Measurements from ENCODE around the gene MYB.
"Not testable (repeated sequence)": the region's sequence is repeated elsewhere in the genome, so short reads cannot be mapped to it uniquely, and the experiment has no call there.

Gene MYB

GRCh38 chr6:135233686-135234491 lies 52.8 kb downstream of the MYB start:
- H3K27me3 ChIP-seq (ENCODE audit: control insufficient read depth, insufficient read depth, low read length): no peaks in the 10 kb centered on the region

GRCh38 chr6:135234492-135234780 lies 53.3 kb downstream of the MYB start:
- Histone ChIP-seq H3K36me3 (ENCODE audit: control insufficient read depth, insufficient read depth, low read length) (no peaks in the 10 kb centered on the region), H3K9ac (ENCODE audit: low read length) (no peak overlapping the region), H3K4me3 (ENCODE audit: low read length) (no peak overlapping the region), H3K27me3 (ENCODE audit: control insufficient read depth, insufficient read depth, low read length) (no peaks in the 10 kb centered on the region), H3K4me1 (ENCODE audit: control insufficient read depth, insufficient read depth, low read length) (no peaks in the 10 kb centered on the region), H3K27ac (ENCODE audit: low read depth, low read length) (no peak overlapping the region)

More at GRCh38 chr6:135233686-135234491, 52.8 kb downstream of the MYB start:
- Histone ChIP-seq H3K9ac (ENCODE audit: low read length) (no peak overlapping the region), H3K4me3 (ENCODE audit: low read length) (no peak overlapping the region), H3K27ac (ENCODE audit: low read depth, low read length) (no peak overlapping the region), H3K36me3 (ENCODE audit: control insufficient read depth, insufficient read depth, low read length) (no peaks in the 10 kb centered on the region), H3K4me1 (ENCODE audit: control insufficient read depth, insufficient read depth, low read length) (no peaks in the 10 kb centered on the region)

- H3K27ac ChIP-seq (ENCODE audit: low read depth, low read length): no peak overlapping the region
- no peak overlapping the region for H3K9ac ChIP-seq (ENCODE audit: low read length)
- H3K4me1 ChIP-seq (ENCODE audit: control insufficient read depth, insufficient read depth, low read length): no peaks in the 10 kb centered on the region
- H3K27me3 ChIP-seq (ENCODE audit: control insufficient read depth, insufficient read depth, low read length): no peaks in the 10 kb centered on the region
- no peaks in the 10 kb centered on the region for H3K36me3 ChIP-seq (ENCODE audit: control insufficient read depth, insufficient read depth, low read length)
- H3K4me3 ChIP-seq (ENCODE audit: low read length): no peak overlapping the region
These were observed 54.6 kb downstream of the MYB start for GRCh38 chr6:135235716-135236115.

GRCh38 chr6:135236319-135236718 lies 55.2 kb downstream of the MYB start:
- H3K27me3 ChIP-seq (ENCODE audit: control insufficient read depth, insufficient read depth, low read length): no peaks in the 10 kb centered on the region
- no peak overlapping the region for H3K4me3 ChIP-seq (ENCODE audit: low read length)
- no peak overlapping the region for H3K9ac ChIP-seq (ENCODE audit: low read length)
- no peaks in the 10 kb centered on the region for H3K36me3 ChIP-seq (ENCODE audit: control insufficient read depth, insufficient read depth, low read length)
- no peaks in the 10 kb centered on the region for H3K4me1 ChIP-seq (ENCODE audit: control insufficient read depth, insufficient read depth, low read length)
- H3K27ac ChIP-seq (ENCODE audit: low read depth, low read length): no peak overlapping the region

- Histone ChIP-seq H3K27ac (ENCODE audit: low read depth, low read length) (no peak overlapping the region), H3K36me3 (ENCODE audit: control insufficient read depth, insufficient read depth, low read length) (no peaks in the 10 kb centered on the region), H3K9ac (ENCODE audit: low read length) (no peak overlapping the region), H3K4me1 (ENCODE audit: control insufficient read depth, insufficient read depth, low read length) (no peaks in the 10 kb centered on the region), H3K4me3 (ENCODE audit: low read length) (no peak overlapping the region), H3K27me3 (ENCODE audit: control insufficient read depth, insufficient read depth, low read length) (no peaks in the 10 kb centered on the region)
These were observed 55.6 kb downstream of the MYB start for GRCh38 chr6:135236732-135237131.

- Histone ChIP-seq H3K27ac (ENCODE audit: low read depth, low read length) (no peak overlapping the region), H3K9ac (ENCODE audit: low read length) (no peak overlapping the region)
These were observed 59.6 kb downstream of the MYB start for GRCh38 chr6:135240711-135241110.

GRCh38 chr6:135243871-135244796 lies 63.0 kb downstream of the MYB start:
- Histone ChIP-seq H3K36me3 (ENCODE audit: control insufficient read depth, insufficient read depth, low read length) (no peaks in the 10 kb centered on the region), H3K4me3 (ENCODE audit: low read length) (no peak overlapping the region), H3K27ac (ENCODE audit: low read depth, low read length) (no peak overlapping the region), H3K27me3 (ENCODE audit: control insufficient read depth, insufficient read depth, low read length) (no peaks in the 10 kb centered on the region), H3K9ac (ENCODE audit: low read length) (no peak overlapping the region), H3K4me1 (ENCODE audit: control insufficient read depth, insufficient read depth, low read length) (no peaks in the 10 kb centered on the region)

More at GRCh38 chr6:135240711-135241110, 59.6 kb downstream of the MYB start:
- Histone ChIP-seq H3K36me3 (ENCODE audit: control insufficient read depth, insufficient read depth, low read length) (no peaks in the 10 kb centered on the region), H3K4me3 (ENCODE audit: low read length) (no peak overlapping the region), H3K27me3 (ENCODE audit: control insufficient read depth, insufficient read depth, low read length) (no peaks in the 10 kb centered on the region), H3K4me1 (ENCODE audit: control insufficient read depth, insufficient read depth, low read length) (no peaks in the 10 kb centered on the region)

GRCh38 chr6:135244805-135245204 lies 63.7 kb downstream of the MYB start:
- Histone ChIP-seq H3K36me3 (ENCODE audit: control insufficient read depth, insufficient read depth, low read length) (no peaks in the 10 kb centered on the region), H3K27ac (ENCODE audit: low read depth, low read length) (no peak overlapping the region), H3K27me3 (ENCODE audit: control insufficient read depth, insufficient read depth, low read length) (no peaks in the 10 kb centered on the region), H3K4me3 (ENCODE audit: low read length) (no peak overlapping the region), H3K4me1 (ENCODE audit: control insufficient read depth, insufficient read depth, low read length) (no peaks in the 10 kb centered on the region), H3K9ac (ENCODE audit: low read length) (no peak overlapping the region)

GRCh38 chr6:135246412-135247012 lies 65.4 kb downstream of the MYB start:
- not testable (repeated sequence) for H3K27ac ChIP-seq (ENCODE audit: low read depth, low read length); H3K4me1 ChIP-seq (ENCODE audit: control insufficient read depth, insufficient read depth, low read length); H3K9ac ChIP-seq (ENCODE audit: low read length); H3K27me3 ChIP-seq (ENCODE audit: control insufficient read depth, insufficient read depth, low read length); H3K36me3 ChIP-seq (ENCODE audit: control insufficient read depth, insufficient read depth, low read length); H3K4me3 ChIP-seq (ENCODE audit: low read length)

GRCh38 chr6:135250234-135250633 lies 69.1 kb downstream of the MYB start:
- H3K36me3 ChIP-seq (ENCODE audit: control insufficient read depth, insufficient read depth, low read length): no peaks in the 10 kb centered on the region
- H3K9ac ChIP-seq (ENCODE audit: low read length): no peak overlapping the region
- H3K27ac ChIP-seq (ENCODE audit: low read depth, low read length): no peak overlapping the region
- H3K4me1 ChIP-seq (ENCODE audit: control insufficient read depth, insufficient read depth, low read length): no peaks in the 10 kb centered on the region
- no peaks in the 10 kb centered on the region for H3K27me3 ChIP-seq (ENCODE audit: control insufficient read depth, insufficient read depth, low read length)
- H3K4me3 ChIP-seq (ENCODE audit: low read length): no peak overlapping the region

GRCh38 chr6:135250751-135251497 lies 69.8 kb downstream of the MYB start:
- Histone ChIP-seq H3K4me3 (ENCODE audit: low read length) (no peak overlapping the region), H3K9ac (ENCODE audit: low read length) (no peak overlapping the region)

More at GRCh38 chr6:135250751-135251497, 69.8 kb downstream of the MYB start:
- H3K27ac ChIP-seq (ENCODE audit: low read depth, low read length): no peak overlapping the region
- no peaks in the 10 kb centered on the region for H3K27me3 ChIP-seq (ENCODE audit: control insufficient read depth, insufficient read depth, low read length)
- no peaks in the 10 kb centered on the region for H3K36me3 ChIP-seq (ENCODE audit: control insufficient read depth, insufficient read depth, low read length)
- no peaks in the 10 kb centered on the region for H3K4me1 ChIP-seq (ENCODE audit: control insufficient read depth, insufficient read depth, low read length)
